Cardiac fibroblast (primary cell): ENCODE results near the gene THBS3.

Experiments used
- DNase-seq, 2 donors: peaks; one replicate each; pipeline versions ENCODE4 v3.0.0 to v3.0.0-alpha.2; 2010; ENCODE audit warnings: low read depth in 2 of 2
- H3K4me3 ChIP-seq, 2 donors: replicated peaks in 1 of 2; 1 replicate in 1 of 2; 2 replicates in 1 of 2; pipeline ENCODE4 v1.5.1; 2011; ENCODE audit warnings: low read depth in 2 of 2, low read length in 2 of 2, mild to moderate bottlenecking in 2 of 2, moderate library complexity in 1 of 2
- CTCF ChIP-seq: IDR thresholded peaks from one replicate; pipeline ENCODE4 v1.5.1; 2011; ENCODE audit warnings: low read depth, mild to moderate bottlenecking, low read length, inconsistent platforms

THBS3 gene

GRCh38 chr1:155207806-155208540 lies at the start of gene THBS3:
Gene THBS3 (minus strand): TSS chr1:155207897. CDS start chr1:155207876, 21 bp downstream.
- DNase-seq: peak in 1 of 2 donors; percentile 65
- TF ChIP-seq CTCF: no peak
- peak within 1 kb of the TSS; percentile 78 to 100 for H3K4me3 ChIP-seq

GRCh38 chr1:155256058-155256852 lies 48.6 kb upstream of the THBS3 start:
- no peak for TF ChIP-seq CTCF
- no peak for DNase-seq
- H3K4me3 ChIP-seq: peak overlapping the region in 1 of 2 donors; percentile 76

- DNase-seq: peak; percentile 77 to 87
- peak within 1 kb of the TSS; percentile 76 to 81 for H3K4me3 ChIP-seq
- TF ChIP-seq CTCF: no peak
Observed at GRCh38 chr1:155255243-155256007, 47.7 kb upstream of the THBS3 start, which contains the start of gene ENTREP3. Gene ENTREP3 (minus strand): TSS chr1:155255483. CDS start chr1:155254877, 606 bp downstream.

- peak in 1 of 2 donors; percentile 19 for DNase-seq
- H3K4me3 ChIP-seq: peak overlapping the region; percentile 76 to 81
- TF ChIP-seq CTCF: peak; percentile 0
Observed at GRCh38 chr1:155254714-155255242, 47.1 kb upstream of the THBS3 start.

- no peak for TF ChIP-seq CTCF
- H3K4me3 ChIP-seq: peak overlapping the region; percentile 76 to 81
Observed at GRCh38 chr1:155254228-155254713, 46.6 kb upstream of the THBS3 start.

GRCh38 chr1:155253797-155254196 lies 46.1 kb upstream of the THBS3 start:
- DNase-seq: no peak
- peak overlapping the region; percentile 76 to 81 for H3K4me3 ChIP-seq
- no peak for TF ChIP-seq CTCF

More at GRCh38 chr1:155254228-155254713, 46.6 kb upstream of the THBS3 start:
- DNase-seq: no peak
